ENCODE results near the gene ZFR2.

The ZFR2 gene

DNA sequence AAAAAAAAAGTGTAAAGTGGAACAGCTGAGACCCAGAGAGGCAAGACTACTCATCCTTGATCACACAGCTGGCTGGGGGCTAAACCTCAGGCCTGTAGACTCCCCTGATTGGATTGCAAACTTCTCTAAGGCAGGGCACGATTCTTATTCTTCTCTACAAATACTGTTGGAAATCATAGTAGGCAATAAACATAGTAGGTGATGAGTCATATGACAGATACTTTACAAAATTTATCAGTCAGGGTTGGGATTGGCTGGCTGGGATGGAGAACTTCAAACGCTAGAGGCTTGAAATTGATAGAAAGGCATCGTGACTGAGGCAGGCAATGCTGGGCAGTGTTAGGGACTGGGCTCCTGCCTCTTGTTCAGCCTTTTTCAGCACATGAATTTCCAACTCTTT is 76.7 kb downstream of the ZFR2 start:
- DNase-seq (ENCODE audit: low read depth in 2 of 2, low spot score in 1 of 2) = no peak

DNA sequence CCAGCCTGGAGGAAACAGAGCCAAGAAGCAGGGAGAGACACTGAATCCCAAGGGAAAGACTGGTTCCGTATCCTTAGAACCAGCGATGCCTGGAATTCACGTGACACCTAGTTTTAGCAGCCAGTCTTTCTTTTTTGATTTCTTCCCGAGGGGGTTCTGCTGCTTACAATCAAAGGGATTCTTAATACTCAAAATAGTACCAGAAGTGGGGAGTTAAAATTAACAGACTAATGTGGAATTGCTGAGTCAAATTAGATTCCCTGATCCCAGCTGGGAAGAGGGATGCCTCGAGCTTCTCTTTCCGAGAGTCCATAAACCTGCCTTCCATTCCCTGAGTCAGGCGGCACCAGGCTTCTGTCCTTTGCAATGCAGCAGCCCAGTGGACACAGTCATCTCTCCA is 77.9 kb downstream of the ZFR2 start:
- no peak for DNase-seq (ENCODE audit: low read depth in 2 of 2, low spot score in 1 of 2)

DNA sequence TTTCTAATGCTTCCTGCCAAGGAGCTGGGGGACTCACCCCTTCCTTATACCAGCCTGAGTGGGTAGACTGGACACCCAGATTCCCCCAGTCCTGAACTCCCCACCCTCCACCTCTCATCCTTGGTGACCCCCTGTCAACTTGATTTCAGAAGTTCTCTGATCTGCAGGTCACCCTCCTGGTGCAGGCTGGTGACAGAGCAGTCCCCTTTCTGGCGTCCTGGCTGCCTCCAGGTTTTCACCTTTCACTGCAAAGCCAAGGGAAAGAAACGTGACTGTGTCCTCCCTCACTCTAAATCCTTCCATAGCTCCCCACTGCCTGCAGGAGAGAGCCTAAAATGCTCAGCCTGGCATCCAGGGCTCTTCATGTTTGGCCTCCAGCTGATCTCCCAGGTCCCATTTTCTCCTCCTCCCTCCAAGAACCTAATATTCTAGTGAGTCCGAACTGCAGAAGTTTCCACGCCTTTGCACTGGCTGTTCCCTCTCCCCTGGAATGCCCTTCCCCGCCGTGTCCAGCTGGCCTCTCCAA is 78.6 kb downstream of the ZFR2 start:
- no peak for DNase-seq (ENCODE audit: low read depth in 2 of 2, low spot score in 1 of 2)

DNA sequence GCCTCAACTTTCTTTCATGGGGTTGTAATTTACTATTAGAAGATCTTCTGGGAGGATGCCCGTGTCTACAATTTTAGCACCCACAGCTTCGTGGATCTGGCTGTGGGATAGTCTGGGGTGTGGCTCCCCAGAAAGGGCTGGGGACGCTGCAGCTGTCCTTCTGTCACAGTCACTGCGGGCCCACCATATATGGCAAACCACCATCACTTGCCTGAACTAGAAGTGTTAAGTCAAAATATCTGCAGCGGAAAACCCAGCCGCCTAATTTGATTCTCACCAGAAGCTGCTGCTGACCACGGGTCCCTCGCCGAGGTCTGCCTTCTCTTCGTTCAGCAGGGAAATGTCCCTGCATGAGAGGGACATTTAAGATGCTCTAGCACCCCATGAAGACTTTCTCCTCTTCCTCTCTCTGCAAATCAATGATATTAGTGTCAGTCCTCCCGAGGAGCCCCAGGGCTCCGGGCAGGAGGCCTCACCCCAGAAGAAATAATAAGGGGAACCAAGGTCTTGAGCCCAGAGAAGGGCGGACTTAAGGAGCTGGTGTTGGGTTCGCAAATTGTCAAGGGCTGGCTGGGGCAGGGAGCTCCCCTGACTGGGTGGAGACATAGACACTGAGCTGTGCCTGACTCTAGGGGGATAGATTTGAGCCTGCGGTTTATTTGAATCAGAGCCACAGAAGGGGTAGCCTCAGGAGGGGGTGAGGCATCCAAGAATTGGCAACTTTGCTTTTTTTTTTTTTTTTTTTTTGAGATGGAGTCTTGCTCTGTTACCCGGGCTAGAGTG is 79.7 kb downstream of the ZFR2 start:
- no peak for DNase-seq (ENCODE audit: low read depth in 2 of 2, low spot score in 1 of 2)

DNA sequence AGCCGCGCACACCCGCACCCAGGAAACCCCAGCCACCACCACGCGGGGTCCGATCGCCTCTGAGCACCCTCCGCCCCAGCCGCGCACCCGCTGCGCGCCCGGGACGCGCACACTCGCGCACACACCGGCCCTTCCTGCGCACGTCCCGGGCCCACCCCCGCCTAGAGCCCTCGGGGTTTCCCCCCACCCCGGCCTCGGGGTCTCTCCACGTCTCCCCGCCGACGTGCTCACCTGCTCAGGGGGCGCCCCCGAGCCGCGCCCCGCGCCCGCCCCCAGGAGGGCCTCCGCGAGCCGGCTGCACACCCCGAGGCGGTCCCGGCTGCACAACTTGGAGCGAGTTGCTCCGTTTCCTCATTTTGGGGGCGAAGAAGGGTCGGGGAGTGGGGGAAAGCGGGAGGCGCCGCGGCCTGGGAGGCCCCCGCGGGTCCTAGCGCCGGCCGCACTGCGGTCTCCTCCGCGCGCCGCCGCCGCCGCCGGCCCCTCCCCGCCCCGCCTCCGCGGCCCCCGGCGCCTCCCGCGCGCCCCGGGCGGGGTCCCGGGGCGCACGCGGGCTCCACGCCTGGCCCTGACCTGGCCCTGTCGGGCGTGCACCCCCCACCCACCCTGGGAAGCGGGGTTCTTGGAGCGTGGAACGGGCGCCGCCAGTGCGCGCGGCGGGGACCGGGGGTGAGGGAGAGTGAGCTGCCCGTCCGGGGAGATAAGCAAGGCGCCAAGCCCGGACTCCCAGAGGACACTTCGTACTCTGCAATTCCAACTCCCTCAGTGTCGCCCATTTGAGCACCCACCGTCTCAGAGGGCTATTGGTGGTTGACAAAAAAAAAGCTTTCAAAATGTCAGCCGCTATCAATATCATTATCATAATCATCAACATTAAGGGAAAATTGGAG is 82.7 kb downstream of the ZFR2 start, which contains the start of gene MATK:
Gene MATK, minus strand, starts transcription at position 444 of the 887 bp plus-strand sequence. CDS start 1,246 bp downstream, outside the sequence.
- peak in 1 of 2 donors; percentile 40 for DNase-seq (ENCODE audit: low read depth in 2 of 2, low spot score in 1 of 2)

DNA sequence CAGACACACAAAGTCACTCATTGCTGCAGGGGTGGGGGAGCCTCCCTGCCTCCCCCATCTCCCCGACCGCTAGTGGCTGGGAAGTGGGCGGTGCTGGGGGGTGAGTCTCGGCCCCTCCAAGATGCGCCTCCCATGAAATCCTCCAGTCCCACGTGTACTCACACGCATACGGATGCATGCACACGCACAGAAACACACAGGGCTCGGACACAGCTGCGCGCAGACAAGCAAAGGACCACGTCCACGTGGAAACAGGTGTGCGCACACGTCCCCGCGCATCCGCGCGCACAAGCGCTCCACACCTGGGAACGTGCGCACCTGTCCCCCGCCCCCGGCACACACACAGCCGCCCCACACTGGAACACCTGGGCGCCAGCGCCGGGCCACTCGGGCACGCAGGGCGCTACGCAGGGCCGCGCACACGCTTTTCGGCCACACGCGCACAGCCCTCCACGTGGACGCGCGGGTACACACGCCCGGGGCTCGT is 83.3 kb downstream of the ZFR2 start:
- peak; percentile 15 to 64 for DNase-seq (ENCODE audit: low read depth in 2 of 2, low spot score in 1 of 2)

DNA sequence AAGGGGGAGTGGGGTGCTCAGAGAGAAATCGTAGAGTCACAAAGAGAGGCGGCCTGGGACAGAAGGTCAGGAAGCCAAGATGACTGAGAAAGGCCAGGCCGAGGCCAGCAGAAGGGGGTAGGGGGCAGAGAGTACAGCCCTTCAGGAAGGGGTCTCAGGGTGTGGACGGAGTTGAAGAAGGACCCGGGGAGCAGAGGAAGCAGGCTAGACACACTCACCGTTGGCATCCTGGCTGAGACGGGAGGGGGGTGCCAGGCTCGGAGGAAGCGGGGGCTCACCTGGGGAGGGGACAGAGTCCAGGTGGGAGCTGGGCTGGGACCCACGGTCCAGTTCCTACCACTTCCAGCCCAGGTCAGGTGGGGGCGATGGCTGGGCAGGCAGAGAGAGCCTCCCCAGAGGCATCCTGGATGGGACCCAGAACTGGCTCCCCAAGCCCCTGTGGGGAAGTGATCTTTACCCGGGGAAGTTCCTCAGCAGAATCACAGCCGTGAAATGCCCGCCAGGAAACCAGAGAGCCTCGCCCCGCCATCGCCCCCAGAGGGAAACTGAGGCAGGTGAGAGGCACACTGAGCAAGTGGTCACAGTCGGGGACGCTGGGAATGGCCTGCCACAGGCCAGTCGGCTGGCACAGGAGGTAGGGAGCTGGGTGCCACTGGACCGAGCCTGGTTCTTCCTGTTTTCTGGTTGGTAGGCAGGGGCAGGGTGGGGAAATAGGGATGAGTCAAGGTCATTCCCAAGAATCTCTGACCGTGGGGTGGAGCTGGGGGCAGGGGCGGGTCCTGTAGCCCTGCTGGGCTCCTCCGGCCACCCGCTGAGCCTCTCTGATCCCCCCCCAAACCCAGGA is 84.0 kb downstream of the ZFR2 start:
- DNase-seq (ENCODE audit: low read depth in 2 of 2, low spot score in 1 of 2) = no peak

DNA sequence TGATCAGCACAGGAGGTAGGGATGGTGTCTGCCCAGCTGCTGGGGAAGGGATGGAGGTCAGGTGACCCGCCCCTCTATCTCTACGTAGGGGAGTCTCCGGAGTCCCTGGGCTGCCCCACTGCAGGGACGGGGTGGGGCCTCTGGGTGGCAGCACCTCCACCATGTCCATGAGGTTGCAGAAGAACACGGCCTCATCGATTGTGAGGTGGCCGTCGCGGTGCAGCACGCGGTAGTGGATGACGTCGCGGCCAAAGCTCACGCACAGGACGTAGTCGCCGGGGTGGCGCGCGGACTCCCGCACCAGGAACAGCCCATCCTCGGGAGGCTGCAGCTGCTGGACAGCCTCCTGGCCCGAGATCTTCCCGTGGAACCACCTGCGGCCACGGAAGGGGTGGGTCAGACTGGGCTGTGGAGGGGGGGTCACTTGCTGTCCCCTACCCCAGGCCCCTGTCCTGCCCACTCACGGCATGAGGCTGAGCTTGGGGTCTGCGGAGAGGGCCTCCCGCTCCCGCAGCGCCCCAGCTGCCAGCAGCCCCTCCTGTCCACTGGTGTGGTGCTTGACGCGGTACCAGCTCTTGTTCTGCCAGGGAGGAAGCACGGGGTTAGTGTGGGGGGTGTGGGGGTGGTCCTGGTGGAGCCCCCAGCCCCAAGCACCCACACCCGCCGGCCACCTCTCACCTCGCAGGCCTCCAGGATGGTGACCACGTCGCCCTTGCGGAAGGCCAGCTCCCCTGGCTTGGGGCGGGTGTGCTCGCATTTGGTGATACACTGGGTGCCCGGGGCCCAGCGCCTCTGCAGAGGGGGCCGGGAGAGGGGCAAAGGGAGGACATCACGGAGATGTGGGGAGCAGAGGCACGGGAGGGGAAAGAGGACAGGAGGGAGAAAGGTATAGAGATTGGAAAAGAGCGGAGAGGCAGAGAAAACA is 84.9 kb downstream of the ZFR2 start:
- DNase-seq (ENCODE audit: low read depth in 2 of 2, low spot score in 1 of 2) = peak; percentile 16 to 29

DNA sequence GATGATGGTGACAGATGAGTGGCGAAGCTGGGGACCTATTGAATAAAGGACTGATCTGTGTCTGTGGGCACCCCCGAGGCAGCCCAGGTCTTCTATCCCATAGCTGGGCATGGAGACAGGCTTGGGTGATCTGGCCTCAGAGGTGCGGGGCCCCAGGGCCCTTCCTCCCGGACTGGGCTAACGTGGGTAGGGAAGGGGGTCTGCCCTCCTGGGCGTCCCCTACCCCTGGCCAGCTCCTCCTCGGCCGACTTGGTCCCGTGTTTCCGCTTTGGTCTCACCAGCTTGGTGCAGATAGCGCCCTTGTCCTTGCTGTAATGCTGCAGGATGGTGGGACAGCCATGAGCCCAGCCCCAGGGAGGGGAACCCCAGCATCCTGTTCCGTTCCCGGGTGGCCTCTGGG is 85.9 kb downstream of the ZFR2 start:
- no peak for DNase-seq (ENCODE audit: low read depth in 2 of 2, low spot score in 1 of 2)

DNA sequence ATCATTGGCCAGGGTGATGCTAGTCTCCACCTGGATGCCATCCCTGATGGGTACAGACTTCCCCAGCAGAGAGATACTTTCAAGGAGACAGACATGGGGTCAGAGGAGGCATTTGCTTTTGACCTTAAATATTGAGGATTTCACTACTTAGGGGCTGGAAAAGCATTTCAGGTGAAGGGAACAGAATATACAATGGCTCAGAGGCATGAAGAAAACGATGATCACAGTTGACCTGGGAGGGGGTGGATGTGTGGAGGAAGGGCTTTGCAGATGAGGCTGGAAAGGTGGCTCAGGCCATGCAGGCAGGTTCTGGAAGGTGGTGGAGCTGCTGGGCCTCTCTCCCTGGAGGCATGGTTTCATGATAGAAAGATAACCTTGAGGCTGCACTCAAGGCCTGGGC is 86.5 kb downstream of the ZFR2 start:
- DNase-seq (ENCODE audit: low read depth in 2 of 2, low spot score in 1 of 2) = no peak

DNA sequence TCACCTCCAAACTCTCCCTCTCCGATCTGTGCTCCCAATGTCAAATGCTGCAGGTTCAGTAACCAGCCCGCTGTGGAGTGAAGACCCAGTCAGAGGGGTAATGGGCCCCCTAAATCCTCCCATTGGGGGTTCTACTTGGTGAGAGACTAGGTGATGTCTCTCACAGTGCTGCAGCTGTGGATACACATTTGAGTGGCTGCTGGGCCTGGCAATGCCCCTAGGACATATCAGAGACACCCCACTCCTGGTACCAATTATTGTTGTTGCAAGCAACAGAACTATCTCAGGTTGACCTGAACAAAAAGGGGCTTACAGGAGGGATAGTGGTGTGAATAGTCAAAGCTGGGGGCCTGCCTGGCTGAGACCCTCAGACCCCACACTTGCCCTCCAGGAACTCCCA is 87.2 kb downstream of the ZFR2 start:
- DNase-seq (ENCODE audit: low read depth in 2 of 2, low spot score in 1 of 2) = no peak

DNA sequence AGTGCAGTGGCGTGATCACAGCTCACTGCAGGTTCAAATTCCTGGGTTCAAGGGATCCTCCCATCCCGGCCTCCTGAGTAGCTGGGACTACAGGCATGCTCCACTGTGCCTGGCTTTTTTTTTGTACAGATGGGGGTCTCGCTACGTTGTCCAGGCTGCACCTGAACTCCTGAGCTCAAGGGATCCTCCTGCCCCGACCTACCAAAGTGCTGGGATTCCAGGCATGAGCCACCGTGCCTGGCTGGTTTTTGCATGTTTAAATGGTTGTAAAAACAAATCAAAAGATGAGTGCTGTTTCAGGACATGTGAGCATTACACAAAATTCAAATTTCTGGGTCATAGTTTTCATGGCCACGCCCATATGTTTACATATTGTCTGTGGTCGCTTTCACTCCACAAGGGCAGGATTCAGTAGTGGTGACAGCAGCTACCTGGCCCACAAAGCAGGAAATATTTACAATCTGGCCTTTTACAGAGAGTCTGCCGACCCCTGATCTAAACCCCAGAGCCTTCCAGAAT is 88.0 kb downstream of the ZFR2 start:
- DNase-seq (ENCODE audit: low read depth in 2 of 2, low spot score in 1 of 2) = no peak

DNA sequence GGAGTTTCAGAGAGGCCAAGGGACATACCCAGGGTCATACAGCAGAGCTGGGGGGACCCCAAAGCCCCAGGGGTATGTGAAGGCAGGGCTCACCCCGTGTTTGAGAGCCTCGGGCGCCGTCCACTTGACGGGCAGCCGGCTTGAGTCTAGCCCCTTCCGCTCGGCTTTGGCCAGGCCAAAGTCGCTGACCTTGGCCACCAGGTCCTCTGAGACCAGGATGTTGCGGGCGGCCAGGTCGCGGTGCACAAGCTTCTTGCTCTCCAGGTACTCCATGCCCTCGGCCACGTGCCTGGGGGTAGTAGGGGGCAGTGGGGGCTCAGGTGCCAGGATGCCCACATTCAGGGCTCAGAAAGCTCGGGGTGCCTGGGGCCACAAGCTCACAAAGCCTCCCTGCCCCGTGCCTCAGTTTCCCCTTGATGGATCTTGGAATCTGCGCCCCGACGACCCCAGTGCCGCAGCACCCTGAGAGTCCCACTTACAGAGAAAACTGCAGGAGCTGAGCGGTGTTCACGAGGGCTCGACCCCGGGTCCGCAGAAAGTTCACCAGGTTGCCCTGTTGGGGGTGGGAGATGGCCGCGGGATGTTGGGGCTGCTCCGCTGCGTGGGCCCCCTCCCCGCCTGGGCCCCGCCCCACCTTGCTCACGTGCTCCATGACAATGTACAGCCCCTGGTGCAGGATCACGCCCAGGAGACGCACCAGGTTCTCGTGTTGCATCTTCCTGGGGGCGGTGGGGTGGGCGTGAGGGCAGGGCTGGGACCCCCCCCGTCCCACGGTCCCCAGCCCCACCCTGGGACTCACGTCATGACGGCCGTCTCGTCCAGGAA is 89.7 kb downstream of the ZFR2 start:
- no peak for DNase-seq (ENCODE audit: low read depth in 2 of 2, low spot score in 1 of 2)

DNA sequence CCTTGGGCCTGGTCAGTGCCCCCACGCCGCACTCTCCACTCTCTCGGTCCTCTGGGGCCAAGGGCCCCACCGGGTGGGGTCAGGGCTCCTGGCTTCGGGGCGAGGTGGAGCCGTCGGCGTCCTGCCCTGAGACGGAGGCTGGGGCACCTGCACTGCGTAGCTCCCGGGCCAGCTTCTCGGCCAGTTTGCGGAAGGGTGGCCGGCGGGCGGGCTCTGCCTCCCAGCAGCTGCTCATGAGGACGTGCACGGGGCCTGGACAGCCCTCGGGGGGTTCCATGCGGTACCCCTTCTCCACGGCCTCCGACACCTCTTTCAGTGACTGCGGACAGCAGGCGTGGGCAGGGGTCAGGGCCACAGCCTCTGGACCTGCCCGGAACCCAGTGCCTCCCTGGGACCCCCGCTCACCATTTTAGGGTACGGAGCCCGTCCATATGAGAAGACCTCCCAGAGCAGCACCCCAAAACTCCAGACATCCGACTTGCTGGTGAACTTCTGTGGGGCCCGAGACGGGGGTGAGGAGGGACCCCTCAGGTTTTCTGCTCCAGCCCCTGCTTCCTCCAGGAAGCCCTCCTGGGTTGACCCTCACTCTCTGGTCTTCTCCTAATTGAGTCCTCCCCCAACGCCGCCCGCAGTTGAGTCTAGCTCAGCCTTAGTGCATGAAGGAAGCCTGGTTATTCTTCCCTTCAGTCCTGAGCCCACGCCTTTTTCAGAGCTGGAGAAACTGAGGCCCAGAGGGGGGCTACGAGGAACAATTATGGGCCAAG is 90.6 kb downstream of the ZFR2 start:
- no peak for DNase-seq (ENCODE audit: low read depth in 2 of 2, low spot score in 1 of 2)

DNA sequence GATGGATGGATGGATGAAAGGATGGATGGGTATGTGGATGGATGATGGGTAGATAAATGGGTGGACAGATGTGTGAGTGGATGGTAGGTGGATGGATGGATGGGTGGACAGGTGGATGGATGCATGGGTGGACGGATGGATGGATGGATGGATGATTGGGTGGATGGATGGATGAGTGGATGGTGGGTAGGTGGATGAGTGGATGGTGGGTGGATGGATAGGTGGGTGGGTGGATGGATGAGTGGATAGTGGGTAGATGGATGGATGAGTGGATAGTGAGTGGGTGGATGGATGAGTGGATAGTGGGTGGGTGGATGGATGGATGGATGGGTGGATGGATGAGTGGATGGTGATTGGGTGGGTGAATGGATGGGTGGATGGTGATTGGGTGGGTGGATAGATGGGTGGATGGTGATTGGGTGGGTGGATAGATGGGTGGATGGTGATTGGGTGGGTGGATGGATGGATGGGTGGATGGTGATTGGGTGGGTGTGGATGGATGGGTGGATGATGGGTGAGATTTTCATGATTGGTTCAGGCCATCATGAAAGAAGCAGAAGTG is 92.3 kb downstream of the ZFR2 start:
- DNase-seq (ENCODE audit: low read depth in 2 of 2, low spot score in 1 of 2) = no peak

DNA sequence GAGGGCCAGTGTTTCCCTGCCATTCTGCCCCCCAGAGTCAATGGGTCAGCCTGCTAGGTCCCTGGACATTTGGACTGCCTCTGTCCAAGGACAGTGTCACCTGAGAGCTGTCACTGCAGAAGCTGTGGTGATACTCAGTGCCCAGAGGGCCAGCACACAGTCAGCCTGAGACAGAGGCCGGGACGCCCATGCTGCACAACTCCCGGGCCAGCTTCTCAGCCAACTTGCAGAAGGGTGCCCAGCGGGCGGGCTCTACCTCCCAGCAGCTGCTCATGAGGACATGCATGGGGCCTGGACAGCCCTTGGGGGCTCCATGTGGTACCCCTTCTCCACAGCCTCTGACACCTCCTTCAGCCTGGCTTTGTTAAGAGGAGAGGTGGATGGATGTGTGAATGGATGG is 93.0 kb downstream of the ZFR2 start:
- DNase-seq (ENCODE audit: low read depth in 2 of 2, low spot score in 1 of 2) = no peak

DNA sequence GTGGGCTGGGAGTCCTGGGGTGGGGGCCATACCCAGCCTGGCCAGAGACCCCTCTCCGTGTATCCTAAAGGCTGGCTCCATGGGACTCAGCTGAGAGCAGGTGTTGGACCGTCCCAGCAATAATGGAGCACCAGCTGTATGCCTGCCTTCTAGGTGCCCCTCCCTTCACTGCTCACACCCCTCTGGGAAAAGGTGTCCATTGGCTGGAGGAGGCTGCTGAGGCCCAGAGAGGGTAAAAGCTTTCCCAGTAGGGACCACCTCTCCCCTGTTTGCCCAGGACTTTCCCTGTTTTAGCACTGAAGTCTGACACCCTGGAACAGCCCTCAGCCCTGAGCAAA is 93.5 kb downstream of the ZFR2 start:
- DNase-seq (ENCODE audit: low read depth in 2 of 2, low spot score in 1 of 2) = no peak
